ENCODE data around the gene S100P.
"Not testable (repeated sequence)": the region's sequence is repeated elsewhere in the genome, so short reads cannot be mapped to it uniquely, and the experiment has no call there.

S100P gene

GRCh38 chr4:6693231-6694176 is at the start of gene S100P:
S100P (plus strand) TSS chr4:6693878; CDS start chr4:6693933, 55 bp downstream.
- no peak for DNase-seq

DNA sequence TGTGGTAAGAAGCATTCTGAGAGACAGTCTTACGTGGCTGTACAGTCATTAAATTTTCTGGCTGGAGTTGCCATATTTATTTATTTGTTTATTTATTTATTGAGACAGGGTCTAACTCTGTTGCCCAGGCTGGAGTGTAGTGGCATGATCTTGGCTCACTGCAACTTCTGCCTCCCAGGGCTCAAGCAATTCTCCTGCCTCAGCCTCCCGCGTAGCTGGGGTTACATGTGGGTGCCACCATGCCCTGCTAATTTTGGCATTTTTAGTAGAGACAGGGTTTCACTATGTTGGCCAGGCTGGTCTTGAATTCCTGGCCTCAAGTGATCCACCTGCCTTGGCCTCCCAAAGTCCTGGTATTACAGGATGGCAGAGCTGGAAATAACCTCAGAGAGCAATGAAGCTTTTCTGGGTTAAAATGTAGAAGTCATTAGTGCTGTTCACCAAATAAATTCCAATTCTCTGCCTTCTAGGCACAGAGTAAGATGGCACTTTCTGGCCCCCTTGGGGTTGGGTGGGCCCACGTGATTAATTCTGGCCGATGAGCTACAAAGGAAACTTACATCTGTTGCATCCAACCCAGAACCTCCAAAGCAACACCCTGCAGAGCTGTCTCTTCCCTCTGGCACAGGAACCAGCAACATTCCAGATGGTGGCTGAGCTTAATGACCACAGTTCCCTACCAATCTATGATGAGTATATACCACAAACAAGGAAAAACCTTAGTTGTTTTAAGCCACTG is 48.7 kb upstream of the S100P start:
- no peak for DNase-seq

DNA sequence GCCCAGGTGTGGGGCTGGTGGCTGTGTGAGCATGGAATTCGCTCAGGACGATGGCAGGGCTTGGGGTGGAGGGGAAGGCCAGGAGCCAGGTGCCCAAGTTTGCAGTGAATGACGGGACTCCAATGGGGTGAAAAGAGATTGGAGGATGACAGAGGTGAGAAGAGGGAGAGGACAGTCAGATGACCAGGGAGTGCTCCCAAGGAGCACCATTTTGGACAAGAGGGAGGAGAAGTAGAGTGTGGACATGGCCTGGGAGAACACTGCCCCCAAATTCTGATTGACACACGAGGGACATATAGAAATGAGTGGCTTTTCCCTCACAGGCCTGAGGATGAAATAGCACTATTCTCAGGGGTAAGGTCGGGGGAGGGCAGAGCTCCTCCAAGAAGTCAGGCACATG is 46.5 kb upstream of the S100P start:
- DNase-seq = no peak

DNA sequence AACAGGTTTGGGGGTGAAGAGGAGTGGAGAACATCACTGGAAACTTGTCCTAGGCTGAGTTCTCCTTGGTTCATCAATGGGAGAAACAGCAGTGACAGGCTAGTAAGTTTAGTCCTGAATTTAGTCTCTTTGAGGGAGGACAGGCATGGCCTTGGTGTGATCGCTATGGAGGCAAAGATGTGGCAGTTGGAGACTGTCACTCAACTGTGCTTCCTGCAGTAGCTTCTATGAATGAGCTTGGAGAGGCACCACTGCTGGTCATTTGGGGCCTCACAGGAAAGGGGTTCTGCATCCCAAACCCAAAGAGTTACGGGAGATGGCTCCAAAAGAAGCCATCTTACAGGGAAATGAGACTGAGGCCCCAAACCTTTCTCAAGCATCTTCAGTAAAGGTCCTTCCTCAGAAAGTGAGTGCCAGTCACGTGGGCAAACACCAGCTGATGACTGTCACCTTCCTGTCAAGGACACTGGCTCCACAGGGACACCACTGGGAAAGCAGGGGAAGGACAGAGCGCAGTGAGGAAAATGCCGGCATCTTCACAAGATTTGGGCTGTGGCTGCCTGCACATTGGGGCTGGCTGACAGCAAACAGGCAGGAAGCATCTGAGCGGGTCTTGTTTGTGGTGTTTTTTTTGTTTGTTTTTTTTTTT is 46.0 kb upstream of the S100P start:
- DNase-seq = no peak

DNA sequence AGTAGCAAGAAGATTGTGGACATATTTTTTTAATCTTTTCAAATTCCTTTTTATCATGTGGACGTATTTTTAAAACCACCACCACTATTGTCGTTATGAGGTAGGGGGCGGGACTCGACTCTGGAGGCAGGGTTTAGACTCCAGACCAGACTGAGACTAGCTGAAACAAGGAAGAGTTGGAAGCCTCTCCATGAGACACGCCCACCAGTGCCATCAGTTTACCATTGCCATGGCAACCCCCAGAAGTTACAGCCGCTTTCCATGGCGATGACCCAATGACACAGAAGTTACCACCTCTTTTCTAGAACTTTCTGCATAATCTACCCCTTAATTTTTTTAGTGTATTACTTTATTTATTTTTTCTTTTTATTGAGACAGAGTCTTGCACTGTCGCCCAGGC is 44.5 kb upstream of the S100P start:
- DNase-seq = no peak

DNA sequence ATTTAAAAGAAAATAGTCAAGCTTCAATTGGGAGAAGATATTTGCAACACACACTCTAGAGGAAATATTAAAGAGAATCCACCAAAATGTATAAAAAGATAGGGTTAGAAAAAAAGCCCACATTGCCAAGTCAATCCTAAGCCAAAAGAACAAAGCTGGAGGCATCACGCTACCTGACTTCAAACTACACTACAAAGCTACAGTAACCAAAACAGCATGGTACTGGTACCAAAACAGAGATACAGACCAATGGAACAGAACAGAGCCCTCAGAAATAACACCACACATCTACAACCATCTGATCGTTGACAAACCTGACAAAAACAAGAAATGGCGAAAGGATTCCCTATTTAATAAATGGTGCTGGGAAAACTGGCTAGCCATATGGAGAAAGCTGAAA is 39.5 kb upstream of the S100P start:
- not testable (repeated sequence) for DNase-seq

DNA sequence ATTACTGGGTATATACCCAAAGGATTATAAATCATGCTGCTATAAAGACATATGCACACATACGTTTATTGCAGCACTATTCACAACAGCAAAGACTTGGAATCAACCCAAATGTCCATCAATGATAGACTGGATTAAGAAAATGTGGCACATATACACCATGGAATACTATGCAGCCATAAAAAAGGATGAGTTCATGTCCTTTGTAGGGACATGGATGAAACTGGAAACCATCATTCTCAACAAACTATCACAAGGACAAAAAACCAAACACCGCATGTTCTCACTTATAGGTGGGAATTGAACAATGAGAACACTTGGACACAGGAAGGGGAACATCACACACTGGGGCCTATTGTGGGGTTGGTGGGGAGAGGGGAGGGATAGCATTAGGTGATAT is 38.4 kb upstream of the S100P start:
- DNase-seq = not testable (repeated sequence)

DNA sequence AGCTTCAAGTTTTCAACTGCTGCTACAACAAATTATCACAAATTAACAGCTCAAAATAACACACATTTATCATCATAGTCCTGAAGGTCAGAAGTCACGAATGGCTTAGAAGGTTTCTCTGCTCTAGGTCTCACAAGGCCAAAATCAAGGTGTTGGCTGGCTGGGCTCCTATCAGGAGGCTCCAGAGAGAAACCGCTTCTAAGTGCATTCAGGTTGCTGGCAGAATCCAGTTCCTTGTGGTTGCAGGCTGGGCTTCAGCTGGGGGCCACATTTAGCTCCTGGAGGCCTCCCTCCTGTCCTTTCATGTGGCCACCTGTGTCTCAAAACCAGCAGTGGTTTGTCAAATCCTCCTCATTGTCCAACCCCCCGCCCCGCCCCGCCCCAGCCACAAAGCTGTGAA is 37.8 kb upstream of the S100P start:
- no peak for DNase-seq

GRCh38 chr4:6657242-6658208 is 36.2 kb upstream of the S100P start:
- no peak for DNase-seq

GRCh38 chr4:6658209-6658595 is 35.5 kb upstream of the S100P start:
- DNase-seq = no peak

DNA sequence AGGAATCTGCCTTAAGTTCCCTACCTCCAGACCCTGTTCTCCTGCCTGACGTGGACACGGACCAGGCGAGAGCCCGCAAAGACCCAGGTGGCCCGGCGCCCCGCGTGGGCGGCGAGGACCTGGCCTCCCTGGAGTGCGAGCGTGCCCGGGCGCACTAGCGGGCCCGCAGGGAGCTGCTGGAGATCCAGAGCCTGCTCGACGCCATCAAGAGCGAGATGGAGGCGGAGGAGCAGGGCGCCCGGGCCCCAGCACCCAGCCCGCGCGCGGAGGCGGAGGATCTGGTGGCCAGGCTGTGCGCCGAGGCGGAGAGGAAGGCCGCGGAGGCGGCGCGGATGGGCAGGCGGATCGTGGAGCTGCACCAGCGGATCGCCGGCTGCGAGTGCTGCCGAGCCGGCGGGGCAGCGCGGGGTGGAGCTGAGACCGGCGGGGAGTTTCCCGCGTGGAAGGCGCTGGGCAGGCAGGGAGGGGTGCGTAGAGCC is 35.0 kb upstream of the S100P start:
- no peak for DNase-seq

GRCh38 chr4:6659897-6660296 is 33.8 kb upstream of the S100P start:
- DNase-seq = no peak

- no peak for DNase-seq
Observed at GRCh38 chr4:6660430-6660829, 33.2 kb upstream of the S100P start.

DNA sequence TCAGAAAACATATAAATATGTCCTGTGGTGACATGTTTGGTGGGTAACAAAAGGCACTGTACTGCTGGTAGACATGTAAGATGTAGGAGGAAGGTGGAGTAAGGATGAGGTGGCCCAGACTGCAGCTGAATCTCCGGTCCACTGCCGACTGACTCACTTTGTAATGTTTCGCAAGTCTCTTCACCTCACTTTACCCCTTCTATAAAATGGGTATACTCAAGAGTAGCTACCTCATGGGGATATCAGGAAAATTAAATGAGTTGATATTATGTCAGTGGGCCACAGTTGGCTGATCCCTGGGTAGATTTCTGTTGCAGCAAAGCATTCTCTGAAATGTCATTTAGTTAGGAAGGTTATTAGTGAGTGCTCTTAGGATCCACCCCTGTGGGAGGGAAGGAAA is 31.1 kb upstream of the S100P start:
- DNase-seq = no peak

GRCh38 chr4:6663596-6664393 is 29.9 kb upstream of the S100P start:
- no peak for DNase-seq

DNA sequence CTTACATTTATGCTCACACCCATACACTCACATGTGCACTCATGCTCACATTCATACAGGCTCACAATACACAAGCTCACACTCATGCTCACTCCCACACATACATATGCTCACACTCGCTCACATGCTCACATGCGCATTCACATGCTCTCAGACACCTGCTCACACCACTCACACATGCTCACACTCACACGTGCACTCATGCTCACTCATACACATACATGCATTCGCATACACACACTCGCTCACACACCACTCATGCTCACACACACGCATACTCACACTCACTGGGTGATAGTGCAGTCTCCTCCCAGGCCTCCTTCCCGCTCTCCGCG is 28.4 kb upstream of the S100P start:
- DNase-seq = no peak

- DNase-seq = no peak
Observed at GRCh38 chr4:6668391-6668790, 25.3 kb upstream of the S100P start.

DNA sequence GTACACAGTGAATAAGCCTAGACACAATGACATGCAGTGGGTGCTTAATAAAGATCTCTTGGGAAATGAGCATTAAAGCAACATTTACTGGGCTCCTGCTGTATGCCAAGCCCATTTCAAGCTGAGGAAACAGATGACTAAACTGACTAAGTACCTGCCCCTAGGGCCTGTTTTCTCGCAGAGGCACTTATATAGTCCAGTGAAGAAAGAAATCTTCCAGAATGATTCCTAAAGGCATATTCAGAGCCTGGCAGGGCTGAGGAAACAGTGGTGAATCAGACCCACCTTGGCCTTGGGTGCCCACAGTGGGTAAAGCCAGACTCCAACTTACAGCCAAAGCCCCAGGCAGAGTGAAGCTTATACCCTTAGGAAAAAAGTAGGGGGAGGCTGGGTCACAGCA is 22.0 kb upstream of the S100P start:
- DNase-seq = no peak

GRCh38 chr4:6672131-6672530 is 21.5 kb upstream of the S100P start:
- no peak for DNase-seq

DNA sequence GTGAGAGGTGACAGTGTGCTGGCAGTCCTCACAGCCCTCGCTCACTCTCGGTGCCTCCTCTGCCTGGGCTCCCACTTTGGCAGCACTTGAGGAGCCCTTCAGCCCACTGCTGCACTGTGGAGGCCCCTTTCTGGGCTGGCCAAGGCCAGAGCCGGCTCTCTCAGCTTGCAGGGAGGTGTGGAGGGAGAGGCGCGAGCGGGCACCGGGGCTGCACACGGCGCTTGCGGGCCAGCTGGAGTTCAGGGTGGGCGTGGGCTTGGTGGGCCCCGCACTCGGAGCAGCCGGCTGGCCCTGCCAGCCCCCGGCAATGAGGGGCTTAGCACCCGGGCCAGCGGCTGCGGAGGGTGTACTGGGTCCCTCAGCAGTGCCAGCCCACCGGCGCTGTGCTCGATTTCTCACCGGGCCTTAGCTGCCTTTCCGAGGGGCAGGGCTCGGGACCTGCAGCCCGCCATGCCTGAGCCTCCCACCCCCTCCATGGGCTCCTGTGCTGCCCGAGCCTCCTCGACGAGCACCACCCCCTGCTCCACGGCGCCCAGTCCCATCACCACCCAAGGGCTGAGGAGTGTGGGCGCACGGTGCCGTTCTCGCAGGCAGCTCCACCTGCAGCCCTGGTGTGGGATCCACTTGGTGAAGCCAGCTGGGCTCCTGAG is 21.0 kb upstream of the S100P start:
- DNase-seq = not testable (repeated sequence)

DNA sequence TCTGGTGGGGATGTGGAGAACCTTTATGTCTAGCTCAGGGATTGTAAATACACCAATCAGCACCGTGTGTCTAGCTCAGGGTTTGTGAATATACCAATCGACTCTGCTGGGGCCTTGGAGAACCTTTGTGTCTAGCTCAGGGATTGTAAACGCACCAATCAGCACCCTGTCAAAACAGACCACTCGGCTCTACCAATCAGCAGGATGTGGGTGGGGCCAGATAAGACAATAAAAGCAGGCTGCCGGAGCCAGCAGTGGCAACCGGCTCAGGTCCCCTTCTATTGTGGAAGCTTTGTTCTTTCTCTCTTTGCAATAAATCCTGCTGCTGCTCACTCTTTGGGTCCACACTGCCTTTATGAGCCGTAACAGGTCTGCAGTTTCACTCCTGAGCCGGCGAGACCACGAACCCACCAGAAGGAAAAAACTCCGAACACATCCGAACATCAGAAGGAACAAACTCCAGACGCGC is 20.5 kb upstream of the S100P start:
- DNase-seq = not testable (repeated sequence)

Data from cortex of kidney (tissue), 1 donor.